Nephron (organoid): ENCODE measurements around the gene CHIC2.

Experiments
- H3K27ac Mint-ChIP-seq, 3 experiments: 2 replicates each; pipeline ENCODE4 v1.8.0; 2020; ENCODE audit warnings: mixed read lengths in 3 of 3, mild to moderate bottlenecking in 2 of 3, moderate library complexity in 1 of 3
- H3K27me3 Mint-ChIP-seq: 2 replicates; pipeline ENCODE4 v1.8.0; 2021; ENCODE audit warnings: low read depth, mild to moderate bottlenecking, moderate library complexity, mixed read lengths
- H3K36me3 Mint-ChIP-seq: 2 replicates; pipeline ENCODE4 v1.8.0; 2020; ENCODE audit warnings: low read depth, mixed read lengths
- H3K4me1 Mint-ChIP-seq: 2 replicates; pipeline ENCODE4 v1.8.0; 2020; ENCODE audit warnings: mixed read lengths
- H3K4me3 Mint-ChIP-seq, 3 experiments: 2 replicates each; pipeline ENCODE4 v1.8.0; 2020; ENCODE audit warnings: mild to moderate bottlenecking in 3 of 3, mixed read lengths in 3 of 3, moderate library complexity in 2 of 3
- H3K9me3 Mint-ChIP-seq: 2 replicates; pipeline ENCODE4 v1.8.0; 2020; ENCODE audit warnings: mixed read lengths
- TF ChIP-seq, protein P1 (sequence below), 3 experiments: fragments of 200-600 bp; sonication (generic); IDR thresholded peaks; one replicate each; pipeline ENCODE4 v1.5.0; 2021; ENCODE audit warnings: antibody characterized with exemption in 3 of 3; ENCODE audit not compliant: unreplicated experiment in 3 of 3

The CHIC2 gene

DNA sequence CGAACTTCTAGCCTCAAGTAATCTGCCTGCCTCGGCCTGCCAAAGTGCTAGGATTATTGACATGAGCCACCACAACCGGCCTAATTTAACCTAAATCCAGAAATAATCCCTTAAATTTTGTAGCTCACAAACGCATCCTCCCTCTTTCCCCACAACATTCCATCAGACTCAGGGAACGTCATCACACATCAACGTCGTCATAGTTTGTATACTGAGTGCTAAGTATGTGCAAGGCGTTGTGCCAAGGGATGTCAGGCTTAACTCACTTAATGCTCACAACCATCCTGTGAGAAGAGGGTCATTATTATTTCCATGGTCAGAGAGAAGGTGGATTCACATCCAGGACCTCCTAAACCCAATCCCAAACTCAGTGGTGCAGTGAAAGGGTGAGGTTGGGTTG is 26.0 kb upstream of the CHIC2 start:
- H3K36me3 Mint-ChIP-seq, result no peaks in the 10 kb centered on the region
- H3K27me3 Mint-ChIP-seq, result peaks cover 83% of the 10 kb centered on the region
- H3K4me1 Mint-ChIP-seq, result peaks cover 10% of the 10 kb centered on the region
- TF ChIP-seq, protein P1, sequence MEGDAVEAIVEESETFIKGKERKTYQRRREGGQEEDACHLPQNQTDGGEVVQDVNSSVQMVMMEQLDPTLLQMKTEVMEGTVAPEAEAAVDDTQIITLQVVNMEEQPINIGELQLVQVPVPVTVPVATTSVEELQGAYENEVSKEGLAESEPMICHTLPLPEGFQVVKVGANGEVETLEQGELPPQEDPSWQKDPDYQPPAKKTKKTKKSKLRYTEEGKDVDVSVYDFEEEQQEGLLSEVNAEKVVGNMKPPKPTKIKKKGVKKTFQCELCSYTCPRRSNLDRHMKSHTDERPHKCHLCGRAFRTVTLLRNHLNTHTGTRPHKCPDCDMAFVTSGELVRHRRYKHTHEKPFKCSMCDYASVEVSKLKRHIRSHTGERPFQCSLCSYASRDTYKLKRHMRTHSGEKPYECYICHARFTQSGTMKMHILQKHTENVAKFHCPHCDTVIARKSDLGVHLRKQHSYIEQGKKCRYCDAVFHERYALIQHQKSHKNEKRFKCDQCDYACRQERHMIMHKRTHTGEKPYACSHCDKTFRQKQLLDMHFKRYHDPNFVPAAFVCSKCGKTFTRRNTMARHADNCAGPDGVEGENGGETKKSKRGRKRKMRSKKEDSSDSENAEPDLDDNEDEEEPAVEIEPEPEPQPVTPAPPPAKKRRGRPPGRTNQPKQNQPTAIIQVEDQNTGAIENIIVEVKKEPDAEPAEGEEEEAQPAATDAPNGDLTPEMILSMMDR (IDR thresholded peaks at IDR 0.05; ENCODE audit: unreplicated experiment in 3 of 3), result no peak
- H3K4me3 Mint-ChIP-seq, result peak overlapping the region in 2 of 3 experiments; percentile 6 to 86
- no peaks in the 10 kb centered on the region for H3K9me3 Mint-ChIP-seq
- no peak overlapping the region for H3K27ac Mint-ChIP-seq

DNA sequence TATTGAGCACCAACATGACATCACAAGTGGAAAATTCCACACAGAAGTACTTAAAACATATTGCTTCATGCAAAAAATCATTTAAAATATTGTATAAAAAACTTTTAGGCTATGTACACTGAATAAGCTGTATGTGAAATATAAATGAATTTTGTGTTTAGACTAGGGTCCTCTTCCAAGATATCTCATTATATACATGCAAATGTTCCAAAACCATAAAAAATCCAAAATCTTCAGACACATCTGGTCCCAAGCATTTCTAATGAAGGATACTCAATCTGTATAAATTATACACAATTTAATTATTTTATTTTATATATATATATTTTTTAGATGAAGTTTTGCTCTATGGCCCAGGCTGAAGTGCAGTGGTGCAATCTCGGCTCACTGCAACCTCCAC is 25.5 kb upstream of the CHIC2 start:
- H3K9me3 Mint-ChIP-seq, result no peaks in the 10 kb centered on the region
- no peaks in the 10 kb centered on the region for H3K36me3 Mint-ChIP-seq
- H3K27me3 Mint-ChIP-seq, result peaks cover 78% of the 10 kb centered on the region
- peaks cover 10% of the 10 kb centered on the region for H3K4me1 Mint-ChIP-seq
- H3K27ac Mint-ChIP-seq, result no peak overlapping the region
- no peak overlapping the region for H3K4me3 Mint-ChIP-seq
- TF ChIP-seq, protein P1 (IDR thresholded peaks at IDR 0.05; ENCODE audit: unreplicated experiment in 3 of 3), result no peak

DNA sequence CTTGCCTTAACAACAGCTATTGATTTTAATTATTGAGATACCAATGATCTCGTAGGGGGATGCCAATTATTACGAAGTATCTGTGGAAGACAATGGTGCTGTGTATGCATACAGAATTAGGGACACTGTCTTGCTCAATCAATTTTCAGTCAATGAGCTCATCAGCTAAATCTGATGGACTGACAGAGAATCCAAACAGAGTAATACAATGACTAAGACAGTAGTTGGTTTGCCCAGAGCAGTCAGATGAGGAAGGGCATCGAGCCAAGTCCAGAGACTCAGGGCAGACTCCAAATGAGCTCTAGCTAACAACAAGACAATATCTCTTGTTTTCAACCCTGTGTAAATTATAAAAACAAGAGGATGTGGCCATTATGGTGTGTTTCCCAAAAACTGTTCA is 20.9 kb upstream of the CHIC2 start:
- Mint-ChIP-seq H3K27ac (no peak overlapping the region), H3K4me1 (no peaks in the 10 kb centered on the region), H3K36me3 (no peaks in the 10 kb centered on the region), H3K27me3 (peaks cover 32% of the 10 kb centered on the region), H3K4me3 (no peak overlapping the region), H3K9me3 (no peaks in the 10 kb centered on the region)
- TF ChIP-seq, protein P1 (IDR thresholded peaks at IDR 0.05; ENCODE audit: unreplicated experiment in 3 of 3), result no peak

DNA sequence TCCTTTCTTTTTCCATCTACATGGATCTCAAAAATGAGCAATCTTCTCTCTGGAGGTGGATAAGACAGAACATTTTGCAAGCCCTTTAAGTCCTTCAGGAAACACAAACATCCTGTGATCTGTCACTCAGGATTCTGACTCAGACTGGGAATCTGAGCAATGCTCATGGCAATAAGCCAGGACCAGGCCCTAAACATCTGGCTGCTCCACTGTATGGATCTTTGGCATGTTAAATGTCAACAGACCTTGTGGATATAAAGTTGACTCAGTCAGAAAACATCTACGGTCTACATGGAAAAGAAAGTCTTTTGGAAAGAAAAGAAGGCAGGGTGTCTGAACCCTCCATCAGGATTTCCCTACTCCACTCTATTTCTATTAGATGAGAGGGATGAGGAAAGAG is 17.8 kb upstream of the CHIC2 start:
- TF ChIP-seq, protein P1 (IDR thresholded peaks at IDR 0.05; ENCODE audit: unreplicated experiment in 3 of 3), result no peak
- Mint-ChIP-seq H3K27me3 (peaks cover 15% of the 10 kb centered on the region), H3K36me3 (no peaks in the 10 kb centered on the region), H3K4me1 (no peaks in the 10 kb centered on the region), H3K27ac (no peak overlapping the region), H3K4me3 (no peak overlapping the region), H3K9me3 (no peaks in the 10 kb centered on the region)

DNA sequence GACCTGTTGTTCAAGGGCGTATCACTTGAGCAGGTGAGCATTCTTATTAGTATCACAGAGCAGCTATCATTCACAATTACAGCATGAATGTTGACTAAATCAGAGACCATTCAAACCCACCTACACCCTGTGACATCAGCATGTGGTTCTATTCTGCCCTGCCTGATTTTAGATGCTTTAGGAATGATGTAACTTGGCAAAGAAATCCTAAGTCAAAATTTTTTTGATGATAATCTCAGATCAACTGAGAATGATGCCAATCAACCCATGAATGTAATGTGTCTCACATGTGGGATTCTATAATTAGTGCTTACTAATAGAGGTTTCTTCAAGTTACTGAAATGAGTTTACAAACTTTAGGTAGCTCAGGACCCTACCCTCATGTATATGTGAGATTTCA is 13.4 kb upstream of the CHIC2 start:
- H3K27me3 Mint-ChIP-seq, result no peaks in the 10 kb centered on the region
- no peak overlapping the region for H3K27ac Mint-ChIP-seq
- H3K4me1 Mint-ChIP-seq, result no peaks in the 10 kb centered on the region
- H3K36me3 Mint-ChIP-seq, result no peaks in the 10 kb centered on the region
- TF ChIP-seq, protein P1 (IDR thresholded peaks at IDR 0.05; ENCODE audit: unreplicated experiment in 3 of 3), result no peak
- H3K4me3 Mint-ChIP-seq, result no peak overlapping the region
- H3K9me3 Mint-ChIP-seq, result no peaks in the 10 kb centered on the region

DNA sequence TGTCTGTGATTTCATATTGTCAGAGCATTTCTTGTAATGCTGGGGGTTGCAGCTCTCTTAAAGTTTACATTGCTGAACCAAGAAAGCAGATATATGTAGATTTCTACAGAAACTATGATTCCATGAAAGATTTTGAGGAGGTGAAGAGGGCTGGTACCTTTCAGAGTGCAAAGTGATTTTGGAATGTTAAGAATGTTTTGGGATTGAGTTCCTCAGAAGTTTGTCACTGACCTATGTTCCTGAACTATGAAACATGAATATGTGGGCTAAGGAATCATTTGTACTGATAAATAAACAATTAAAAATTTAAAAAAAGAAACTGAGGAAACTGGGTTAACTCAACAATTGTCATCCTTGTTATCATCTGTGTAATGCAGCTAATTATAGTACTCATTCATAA is 12.3 kb upstream of the CHIC2 start:
- Mint-ChIP-seq H3K27ac (no peak overlapping the region), H3K9me3 (no peaks in the 10 kb centered on the region), H3K4me3 (no peak overlapping the region), H3K4me1 (no peaks in the 10 kb centered on the region), H3K27me3 (no peaks in the 10 kb centered on the region), H3K36me3 (no peaks in the 10 kb centered on the region)
- TF ChIP-seq, protein P1 (IDR thresholded peaks at IDR 0.05; ENCODE audit: unreplicated experiment in 3 of 3), result no peak
